H9 (cell line): ENCODE data around the gene UNC79. TPM values are rescaled to one million over a fixed set of nuclear protein-coding genes. Genes with fewer than 3 reads are reported as not detected.

Experiments
- DNase-seq: peaks from one replicate; pipeline ENCODE4 v3.0.0-alpha.2; 2017
- H2AFZ ChIP-seq: one replicate; pipeline ENCODE4 v1.6.1; 2013; ENCODE audit warnings: mild to moderate bottlenecking, low read length, control low read depth, moderate library complexity
- H2AK5ac ChIP-seq: 2 replicates; pipeline ENCODE4 v1.6.1; 2013; ENCODE audit warnings: low read length, control low read depth, mixed read lengths; ENCODE audit not compliant: insufficient read length
- H2BK120ac ChIP-seq: one replicate; pipeline ENCODE4 v1.6.1; 2013; ENCODE audit warnings: low read depth, mild to moderate bottlenecking, low read length, control low read depth, inconsistent platforms; ENCODE audit not compliant: poor library complexity, severe bottlenecking
- H2BK12ac ChIP-seq: 2 replicates; pipeline ENCODE4 v1.6.1; 2013; ENCODE audit warnings: low read length, control low read depth, mixed read lengths, low read depth; ENCODE audit not compliant: insufficient read length
- H2BK15ac ChIP-seq: 2 replicates; pipeline ENCODE4 v1.6.1; 2013; ENCODE audit warnings: low read depth, low read length, control low read depth
- H2BK20ac ChIP-seq: one replicate; pipeline ENCODE4 v1.6.1; 2013; ENCODE audit warnings: low read depth, mild to moderate bottlenecking, low read length, control low read depth, inconsistent platforms; ENCODE audit not compliant: poor library complexity, severe bottlenecking
- H2BK5ac ChIP-seq: 2 replicates; pipeline ENCODE4 v1.6.1; 2013; ENCODE audit warnings: low read length, control low read depth, mixed read lengths; ENCODE audit not compliant: insufficient read length
- H3K14ac ChIP-seq: 2 replicates; pipeline ENCODE4 v1.6.1; 2013; ENCODE audit warnings: low read length, control low read depth; ENCODE audit not compliant: insufficient read depth
- H3K18ac ChIP-seq: 2 replicates; pipeline ENCODE4 v1.6.1; 2013; ENCODE audit warnings: low read depth, mild to moderate bottlenecking, mixed read lengths, low read length, control low read depth; ENCODE audit not compliant: insufficient read length
- H3K23ac ChIP-seq: 2 replicates; pipeline ENCODE4 v1.6.1; 2013; ENCODE audit warnings: low read length, control low read depth, mixed read lengths, low read depth; ENCODE audit not compliant: insufficient read length
- H3K23me2 ChIP-seq: 2 replicates; pipeline ENCODE4 v1.6.1; 2013; ENCODE audit warnings: low read depth, mild to moderate bottlenecking, mixed read lengths, low read length, control low read depth; ENCODE audit not compliant: insufficient read length, poor library complexity, severe bottlenecking
- H3K27ac ChIP-seq: 2 replicates; pipeline ENCODE4 v1.5.1; 2013; ENCODE audit warnings: low read length, control low read depth, mixed read lengths, low read depth; ENCODE audit not compliant: insufficient read length
- H3K27me3 ChIP-seq: 2 replicates; pipeline ENCODE4 v1.6.1; 2013; ENCODE audit warnings: low read length, control low read depth, inconsistent platforms; ENCODE audit not compliant: insufficient read depth
- H3K4ac ChIP-seq: 2 replicates; pipeline ENCODE4 v1.6.1; 2013; ENCODE audit warnings: low read depth, mild to moderate bottlenecking, control low read depth, inconsistent platforms, low read length, moderate library complexity
- H3K4me1 ChIP-seq: 2 replicates; pipeline ENCODE4 v1.6.1; 2013; ENCODE audit warnings: low read length, control low read depth, inconsistent platforms; ENCODE audit not compliant: insufficient read depth
- H3K4me2 ChIP-seq: 2 replicates; pipeline ENCODE4 v1.6.1; 2013; ENCODE audit warnings: low read length, control low read depth, mixed read lengths; ENCODE audit not compliant: insufficient read length, insufficient read depth
- H3K56ac ChIP-seq: 2 replicates; pipeline ENCODE4 v1.6.1; 2013; ENCODE audit warnings: low read depth, mild to moderate bottlenecking, mixed read lengths, low read length, control low read depth; ENCODE audit not compliant: insufficient read length
- H3K79me1 ChIP-seq: 2 replicates; pipeline ENCODE4 v1.6.1; 2013; ENCODE audit warnings: low read depth, mild to moderate bottlenecking, moderate library complexity, low read length, control low read depth, inconsistent platforms; ENCODE audit not compliant: insufficient read depth, poor library complexity, severe bottlenecking
- H3K79me2 ChIP-seq: 2 replicates; pipeline ENCODE4 v1.6.1; 2013; ENCODE audit warnings: low read length, control low read depth, inconsistent platforms; ENCODE audit not compliant: insufficient read depth
- H3K9ac ChIP-seq: 2 replicates; pipeline ENCODE4 v1.6.1; 2013; ENCODE audit warnings: low read length, control low read depth, mixed read lengths; ENCODE audit not compliant: insufficient read length; ENCODE audit errors: extremely low read depth
- H3K9me3 ChIP-seq: one replicate; pipeline ENCODE4 v1.6.1; 2013; ENCODE audit warnings: low read depth, low read length, inconsistent platforms; ENCODE audit not compliant: control insufficient read depth
- H3T11ph ChIP-seq: one replicate; pipeline ENCODE4 v1.6.1; 2013; ENCODE audit warnings: mild to moderate bottlenecking, low read length, control low read depth, inconsistent platforms
- H4K20me1 ChIP-seq: one replicate; pipeline ENCODE4 v1.6.1; 2013; ENCODE audit not compliant: control insufficient read depth, insufficient read length, insufficient read depth
- H4K5ac ChIP-seq: 2 replicates; pipeline ENCODE4 v1.6.1; 2013; ENCODE audit warnings: low read depth, mild to moderate bottlenecking, mixed read lengths, low read length, control low read depth; ENCODE audit not compliant: insufficient read length
- H4K8ac ChIP-seq: replicated peaks from 2 replicates; pipeline ENCODE4 v1.6.1; 2013; ENCODE audit warnings: low read length, control low read depth, mixed read lengths, low read depth; ENCODE audit not compliant: insufficient read length
- H4K91ac ChIP-seq: 2 replicates; pipeline ENCODE4 v1.6.1; 2013; ENCODE audit warnings: low read depth, mild to moderate bottlenecking, moderate library complexity, mixed read lengths, low read length, control low read depth; ENCODE audit not compliant: insufficient read length
- H3K27ac Mint-ChIP-seq, 3 experiments: 2 replicates in 2 of 3; 3 replicates in 1 of 3; pipeline ENCODE4 v1.8.0; 2020 to 2021; ENCODE audit warnings: mixed read lengths in 3 of 3, mild to moderate bottlenecking in 1 of 3, moderate library complexity in 1 of 3
- H3K27me3 Mint-ChIP-seq: 2 replicates; pipeline ENCODE4 v1.8.0; 2021; ENCODE audit warnings: low read depth, mild to moderate bottlenecking, moderate library complexity, mixed read lengths
- H3K36me3 Mint-ChIP-seq, 3 experiments: 2 replicates in 2 of 3; 3 replicates in 1 of 3; pipeline ENCODE4 v1.8.0; 2020 to 2021; ENCODE audit warnings: low read depth in 3 of 3, mixed read lengths in 3 of 3; ENCODE audit not compliant: insufficient read depth in 1 of 3
- H3K4me1 Mint-ChIP-seq, 2 experiments: 2 replicates each; pipeline ENCODE4 v1.8.0; 2020; ENCODE audit warnings: mixed read lengths in 2 of 2
- H3K4me3 Mint-ChIP-seq, 2 experiments: 2 replicates in 1 of 2; 3 replicates in 1 of 2; pipeline ENCODE4 v1.8.0; 2020 to 2021; ENCODE audit warnings: mild to moderate bottlenecking in 2 of 2, mixed read lengths in 2 of 2, moderate library complexity in 1 of 2
- H3K9me3 Mint-ChIP-seq, 2 experiments: 2 replicates in 1 of 2; 3 replicates in 1 of 2; pipeline ENCODE4 v1.8.0; 2020; ENCODE audit warnings: mild to moderate bottlenecking in 2 of 2, mixed read lengths in 2 of 2, moderate library complexity in 1 of 2
- CTCF ChIP-seq: fragments of 200-600 bp; sonication (generic); conservative IDR thresholded peaks from 3 replicates; pipeline ENCODE4 v1.8.0; 2021; ENCODE audit warnings: antibody characterized with exemption, mild to moderate bottlenecking
- WGBS: extraction: QIAGEN DNeasy Blood & Tissue Kit; methylation state at CpG from one replicate; pipeline ENCODE4 v1.1.7; 2013; ENCODE audit warnings: missing lambda C conversion rate, low lambda C conversion rate, mixed read lengths; ENCODE audit not compliant: insufficient read length; ENCODE audit errors: extremely low coverage; 5-methylcytosine and 5-hydroxymethylcytosine counted together
- total RNA-seq: library from RNA; stranded (reverse); gene quantifications from 2 replicates; pipeline ENCODE4 v1.2.1, GENCODE V29; 2021

The UNC79 gene
- total RNA-seq, 1 experiment from 2014 or later, result 3.0 TPM

- H3K4me1 Mint-ChIP-seq, result peaks cover 2 to 7% of the 10 kb centered on the region in 2 experiments; a peak in 3 of 4 replicates
- no peak for TF ChIP-seq CTCF
These were observed 294.4 kb downstream of the UNC79 start for GRCh38 chr14:93725002-93725582.

More at GRCh38 chr14:93725002-93725582, 294.4 kb downstream of the UNC79 start:
- Histone ChIP-seq H3K9me3 (no peaks in the 10 kb centered on the region), H2BK15ac (no peak overlapping the region), H3K79me1 (no peaks in the 10 kb centered on the region), H3K23ac (no peak overlapping the region), H4K8ac (no peak overlapping the region), H3K27me3 (no peaks in the 10 kb centered on the region), H4K91ac (no peak overlapping the region), H3K27ac (no peak overlapping the region), H3K14ac (no peak overlapping the region; the same call in 1 of the 2 replicates), H3K18ac (no peak overlapping the region), H2BK12ac (no peak overlapping the region), H3K23me2 (no peaks in the 10 kb centered on the region), H3K79me2 (no peaks in the 10 kb centered on the region), H3K4me2 (no peak overlapping the region), H4K20me1 (no peaks in the 10 kb centered on the region), H2AK5ac (no peak overlapping the region), H3K4me1 (no peaks in the 10 kb centered on the region), H3T11ph (no peak overlapping the region), H3K56ac (no peak overlapping the region), H2BK20ac (no peak overlapping the region), H3K4ac (no peak overlapping the region), H2BK5ac (no peak overlapping the region), H2AFZ (no peak overlapping the region), H3K9ac (no peak overlapping the region), H4K5ac (no peak overlapping the region), H2BK120ac (no peak overlapping the region)
- H3K4me3 Mint-ChIP-seq, result no peak overlapping the region
- H3K36me3 Mint-ChIP-seq, result no peaks in the 10 kb centered on the region; a peak in 3 of 7 replicates
- DNase-seq, result no peak
- H3K27me3 Mint-ChIP-seq, result peaks cover 1% of the 10 kb centered on the region; the same call in 1 of the 2 replicates
- peaks cover 0 to 3% of the 10 kb centered on the region in 2 experiments; a peak in 2 of 5 replicates for H3K9me3 Mint-ChIP-seq
- H3K27ac Mint-ChIP-seq, result peak overlapping the region in 1 of 3 experiments; percentile 81; a peak in 1 of 7 replicates
- no CpG with 5 or more reads among the region's 21 CpGs for WGBS
